Raji (cell line): ENCODE data around the gene EIF2B4.

Source experiments
- POLR2A ChIP-seq: IDR thresholded peaks from 2 replicates; pipeline ENCODE4 v1.6.1; 2011; ENCODE audit warnings: low read depth, low read length, control low read depth; ENCODE audit not compliant: insufficient read depth

Gene EIF2B4

GRCh38 chr2:27322301-27322765, 47.8 kb downstream of the EIF2B4 start:
- no peak for TF ChIP-seq POLR2A

GRCh38 chr2:27320958-27321543, 49.1 kb downstream of the EIF2B4 start:
- no peak for TF ChIP-seq POLR2A

- TF ChIP-seq POLR2A: no peak
Measured at GRCh38 chr2:27316655-27317412, 53.3 kb downstream of the EIF2B4 start.

- no peak for TF ChIP-seq POLR2A
Measured at GRCh38 chr2:27315122-27315521, 55.0 kb downstream of the EIF2B4 start.

- no peak for TF ChIP-seq POLR2A
Measured at GRCh38 chr2:27314709-27315108, 55.4 kb downstream of the EIF2B4 start.
